Smooth muscle cell (in vitro differentiated cells): ENCODE data around the gene SHISA9. TPM values are rescaled to one million over a fixed set of nuclear protein-coding genes. Genes with fewer than 3 reads are reported as not detected.

Experiments used
- DNase-seq: peaks from one replicate; lab custom pipeline; 2025; ENCODE audit not compliant: unreplicated experiment; lab: John Stamatoyannopoulos, UW
- H2AFZ ChIP-seq: fragments of 200-600 bp; sonication (generic); 2 replicates; pipeline ENCODE4 v1.6.0; 2016; ENCODE audit warnings: antibody characterized with exemption, low read depth, mild to moderate bottlenecking
- H3F3A ChIP-seq: fragments of 200-600 bp; sonication (generic); 2 replicates; pipeline ENCODE4 v1.6.0; 2017; ENCODE audit warnings: antibody characterized with exemption, low read depth
- H3K27ac ChIP-seq: fragments of 200-600 bp; sonication (generic); 2 replicates; pipeline ENCODE4 v1.5.1; 2016; ENCODE audit warnings: low read depth, mild to moderate bottlenecking
- H3K27me3 ChIP-seq: fragments of 200-600 bp; sonication (generic); 2 replicates; pipeline ENCODE4 v1.6.1; 2016; ENCODE audit warnings: low read depth, mild to moderate bottlenecking
- H3K36me3 ChIP-seq: fragments of 200-600 bp; sonication (generic); 2 replicates; pipeline ENCODE4 v1.5.1; 2016; ENCODE audit warnings: low read depth
- H3K4me1 ChIP-seq: fragments of 200-600 bp; sonication (generic); 2 replicates; pipeline ENCODE4 v1.5.1; 2016; ENCODE audit warnings: low read depth
- H3K4me2 ChIP-seq: fragments of 200-600 bp; sonication (generic); 2 replicates; pipeline ENCODE4 v1.6.0; 2016; ENCODE audit warnings: mild to moderate bottlenecking
- H3K4me3 ChIP-seq: fragments of 200-600 bp; sonication (generic); 2 replicates; pipeline ENCODE4 v1.5.1; 2016; ENCODE audit warnings: mild to moderate bottlenecking
- H3K79me2 ChIP-seq: fragments of 200-600 bp; sonication (generic); 2 replicates; pipeline ENCODE4 v1.6.0; 2016; ENCODE audit warnings: low read depth, mild to moderate bottlenecking
- H3K9ac ChIP-seq: fragments of 200-600 bp; sonication (generic); 2 replicates; pipeline ENCODE4 v1.6.0; 2016; ENCODE audit warnings: low read depth
- H3K9me3 ChIP-seq: fragments of 200-600 bp; sonication (generic); replicated peaks from 2 replicates; pipeline ENCODE4 v1.5.1; 2016; ENCODE audit warnings: low read depth
- H4K20me1 ChIP-seq: fragments of 200-600 bp; sonication (generic); 2 replicates; pipeline ENCODE4 v1.6.0; 2016; ENCODE audit warnings: low read depth
- CTCF ChIP-seq: fragments of 200-600 bp; sonication (generic); IDR thresholded peaks from 2 replicates; pipeline ENCODE4 v1.5.1; 2017; ENCODE audit warnings: borderline replicate concordance, mild to moderate bottlenecking, antibody characterized with exemption; ENCODE audit not compliant: insufficient read depth, poor library complexity, severe bottlenecking
- WGBS: methylation state at CpG from one replicate; pipeline ENCODE4 v1.1.7; 2016; ENCODE audit warnings: low lambda C conversion rate; 5-methylcytosine and 5-hydroxymethylcytosine counted together
- polyA plus RNA-seq: library from polyadenylated mRNA; unstranded; fragments of >200 nt; fragmentation: Nextera tagmentation; extraction: Ambion mirVana; gene quantifications from 2 replicates; pipeline ENCODE4 v1.2.1, GENCODE V29; 2016
- total RNA-seq: library from RNA; depleted of rRNA; stranded (reverse); fragments of >200 nt; gene quantifications from 2 replicates; pipeline ENCODE4 v1.2.3, GENCODE V29; 2014

The SHISA9 gene
- total and polyA plus RNA-seq, 2 experiments from 2014 or later = 0.09 TPM; not detected in 1

GRCh38 chr16:12925026-12925800, 23.8 kb downstream of the SHISA9 start:
- no peak for DNase-seq
- 91% methylated on average over 7 of the region's 7 CpGs for WGBS
- Histone ChIP-seq H3K27me3 (no peaks in the 10 kb centered on the region), H3K4me3 (no peak overlapping the region), H3K4me2 (no peak overlapping the region), H3K9me3 (no peaks in the 10 kb centered on the region), H2AFZ (no peak overlapping the region), H3F3A (no peaks in the 10 kb centered on the region), H3K4me1 (no peaks in the 10 kb centered on the region), H4K20me1 (no peaks in the 10 kb centered on the region), H3K9ac (no peak overlapping the region), H3K79me2 (no peaks in the 10 kb centered on the region), H3K27ac (no peak overlapping the region), H3K36me3 (no peaks in the 10 kb centered on the region)
- TF ChIP-seq CTCF = no peak

- no peak for DNase-seq
- H3K36me3 ChIP-seq = no peaks in the 10 kb centered on the region
- H3K79me2 ChIP-seq = no peaks in the 10 kb centered on the region
- TF ChIP-seq CTCF = no peak
- H3K4me2 ChIP-seq = no peak overlapping the region
- H4K20me1 ChIP-seq = no peaks in the 10 kb centered on the region
- WGBS = 92% methylated on average over 3 of the region's 3 CpGs
- no peaks in the 10 kb centered on the region for H3K9me3 ChIP-seq
- no peak overlapping the region for H2AFZ ChIP-seq
- no peak overlapping the region for H3K4me3 ChIP-seq
- no peaks in the 10 kb centered on the region for H3K4me1 ChIP-seq
- no peaks in the 10 kb centered on the region for H3F3A ChIP-seq
- no peak overlapping the region for H3K9ac ChIP-seq
- H3K27ac ChIP-seq = no peak overlapping the region
- H3K27me3 ChIP-seq = no peaks in the 10 kb centered on the region
Measured at GRCh38 chr16:12927591-12927990, 26.2 kb downstream of the SHISA9 start.

- no peak overlapping the region for H2AFZ ChIP-seq
- no peaks in the 10 kb centered on the region for H3K27me3 ChIP-seq
- no peaks in the 10 kb centered on the region for H4K20me1 ChIP-seq
- no peaks in the 10 kb centered on the region for H3K36me3 ChIP-seq
- no peaks in the 10 kb centered on the region for H3K4me1 ChIP-seq
- TF ChIP-seq CTCF = no peak
- H3K9me3 ChIP-seq = no peaks in the 10 kb centered on the region
- H3K4me2 ChIP-seq = no peak overlapping the region
- H3K9ac ChIP-seq = no peak overlapping the region
- no peaks in the 10 kb centered on the region for H3K79me2 ChIP-seq
- 88% methylated on average over 4 of the region's 4 CpGs for WGBS
- H3K27ac ChIP-seq = no peak overlapping the region
- no peak for DNase-seq
- no peak overlapping the region for H3K4me3 ChIP-seq
- H3F3A ChIP-seq = no peaks in the 10 kb centered on the region
Measured at GRCh38 chr16:12930881-12931280, 29.5 kb downstream of the SHISA9 start.

- no peaks in the 10 kb centered on the region for H3K27me3 ChIP-seq
- 72% methylated on average over 2 of the region's 2 CpGs for WGBS
- no peak for TF ChIP-seq CTCF
- no peak overlapping the region for H3K4me2 ChIP-seq
- no peak overlapping the region for H3K4me3 ChIP-seq
- H3K27ac ChIP-seq = no peak overlapping the region
- no peak for DNase-seq
- no peaks in the 10 kb centered on the region for H3K36me3 ChIP-seq
- no peaks in the 10 kb centered on the region for H4K20me1 ChIP-seq
- H2AFZ ChIP-seq = no peak overlapping the region
- H3K9me3 ChIP-seq = no peaks in the 10 kb centered on the region
- no peak overlapping the region for H3K9ac ChIP-seq
- no peaks in the 10 kb centered on the region for H3F3A ChIP-seq
- H3K79me2 ChIP-seq = no peaks in the 10 kb centered on the region
- no peaks in the 10 kb centered on the region for H3K4me1 ChIP-seq
Measured at GRCh38 chr16:12936391-12936790, 35.0 kb downstream of the SHISA9 start.
